Ishikawa (cell line): ENCODE results near the gene IKZF1.

ENCODE experiments used
- CEBPB ChIP-seq: IDR thresholded peaks from 2 replicates; pipeline ENCODE4 v1.6.1; 2012
- CREB1 ChIP-seq: IDR thresholded peaks from 2 replicates; pipeline ENCODE4 v1.6.1; 2012; ENCODE audit warnings: low read depth
- NFIC ChIP-seq: IDR thresholded peaks from 2 replicates; pipeline ENCODE4 v1.6.1; 2012
- TAF1 ChIP-seq: IDR thresholded peaks from 2 replicates; pipeline ENCODE4 v1.6.1; 2012; ENCODE audit warnings: low read depth, mild to moderate bottlenecking
- TCF12 ChIP-seq: IDR thresholded peaks from 2 replicates; pipeline ENCODE4 v1.6.1; 2012; ENCODE audit warnings: low read depth
- YY1 ChIP-seq: IDR thresholded peaks from 2 replicates; pipeline ENCODE4 v1.6.1; 2012; ENCODE audit warnings: low read depth
- ZBTB7A ChIP-seq: IDR thresholded peaks from 2 replicates; pipeline ENCODE4 v1.6.1; 2012; ENCODE audit warnings: low read depth
- TF ChIP-seq, protein P1 (sequence below): IDR thresholded peaks from 2 replicates; pipeline ENCODE4 v1.6.1; 2012

- TF ChIP-seq CEBPB (no peak), TCF12 (no peak), CREB1 (no peak), ZBTB7A (no peak), NFIC (no peak), TAF1 (no peak), YY1 (no peak)
- TF ChIP-seq, protein P1, sequence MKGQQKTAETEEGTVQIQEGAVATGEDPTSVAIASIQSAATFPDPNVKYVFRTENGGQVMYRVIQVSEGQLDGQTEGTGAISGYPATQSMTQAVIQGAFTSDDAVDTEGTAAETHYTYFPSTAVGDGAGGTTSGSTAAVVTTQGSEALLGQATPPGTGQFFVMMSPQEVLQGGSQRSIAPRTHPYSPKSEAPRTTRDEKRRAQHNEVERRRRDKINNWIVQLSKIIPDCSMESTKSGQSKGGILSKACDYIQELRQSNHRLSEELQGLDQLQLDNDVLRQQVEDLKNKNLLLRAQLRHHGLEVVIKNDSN, result no peak
These were observed 25.3 kb downstream of the IKZF1 start for GRCh38 chr7:50329775-50330174.
